Thyroid gland (tissue), 4 donors: ENCODE results near the gene PRDM11.

ENCODE experiments used
- CTCF ChIP-seq, 6 experiments: fragments of 200-600 bp in 3 of 6; fragments of 450-650 bp in 3 of 6; sonication (generic) in 3 of 6; IDR thresholded peaks; one replicate each; pipeline ENCODE4 v1.5.1; 2016 to 2019; ENCODE audit warnings: antibody characterized with exemption in 6 of 6, mild to moderate bottlenecking in 2 of 6, inconsistent platforms in 1 of 6, moderate library complexity in 1 of 6
- POLR2A ChIP-seq, 2 donors: fragments of 450-650 bp; IDR thresholded peaks; one replicate each; pipeline ENCODE4 v1.6.1; 2017; ENCODE audit warnings: antibody characterized with exemption in 2 of 2, mild to moderate bottlenecking in 2 of 2, moderate library complexity in 1 of 2

GRCh38 chr11:45265969-45266675 lies 119.7 kb downstream of the PRDM11 start:
- TF ChIP-seq POLR2A (IDR thresholded peaks at IDR 0.05) (no peak), CTCF (IDR thresholded peaks at IDR 0.05) (no peak)
